Measurements from ENCODE around the gene BACE1. TPM values are rescaled to one million over a fixed set of nuclear protein-coding genes. Genes with fewer than 3 reads are reported as not detected.
"Not testable (repeated sequence)": the region's sequence is repeated elsewhere in the genome, so short reads cannot be mapped to it uniquely, and the experiment has no call there.

The BACE1 gene
- total and polyA plus RNA-seq, 4 donors: 34.8 to 99.5 (median 74.1) TPM

DNA sequence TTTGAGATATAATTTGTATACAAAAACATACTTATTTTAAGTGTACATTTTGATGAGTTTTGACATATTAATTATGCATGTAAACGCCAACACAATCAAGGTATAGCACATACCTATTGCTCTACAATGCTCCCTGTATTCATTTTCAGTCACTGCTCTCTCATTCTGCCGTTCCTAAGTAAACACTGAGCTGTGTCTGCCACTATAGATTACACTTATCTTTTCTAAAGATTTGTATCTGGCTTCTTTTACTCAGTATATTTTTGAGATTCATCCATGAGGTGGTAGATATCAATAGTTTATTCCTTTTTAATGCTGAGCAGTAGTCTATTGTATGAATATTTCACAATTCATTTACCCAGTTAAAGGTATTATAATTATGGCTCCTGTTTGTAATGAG is 50.3 kb downstream of the BACE1 start:
- peaks cover 39% of the 10 kb centered on the region for H3K36me3 ChIP-seq (ENCODE audit: control insufficient read depth, insufficient read depth, low read length)
- no peaks in the 10 kb centered on the region for H3K27me3 ChIP-seq (ENCODE audit: control insufficient read depth, insufficient read depth, low read length)
- H3K27ac ChIP-seq (ENCODE audit: low read depth, low read length): no peak overlapping the region
- H3K4me3 ChIP-seq (ENCODE audit: low read depth, low read length): no peak overlapping the region
- no peaks in the 10 kb centered on the region for H3K9me3 ChIP-seq (ENCODE audit: control insufficient read depth, insufficient read depth, low read length)
- no CpG with 5 or more reads among the region's 2 CpGs for WGBS (ENCODE audit: insufficient coverage)
- H3K4me1 ChIP-seq (ENCODE audit: control insufficient read depth, insufficient read depth, low read length): no peaks in the 10 kb centered on the region
- no peak for DNase-seq (ENCODE audit: low read depth in 4 of 6, low spot score in 6 of 6)

DNA sequence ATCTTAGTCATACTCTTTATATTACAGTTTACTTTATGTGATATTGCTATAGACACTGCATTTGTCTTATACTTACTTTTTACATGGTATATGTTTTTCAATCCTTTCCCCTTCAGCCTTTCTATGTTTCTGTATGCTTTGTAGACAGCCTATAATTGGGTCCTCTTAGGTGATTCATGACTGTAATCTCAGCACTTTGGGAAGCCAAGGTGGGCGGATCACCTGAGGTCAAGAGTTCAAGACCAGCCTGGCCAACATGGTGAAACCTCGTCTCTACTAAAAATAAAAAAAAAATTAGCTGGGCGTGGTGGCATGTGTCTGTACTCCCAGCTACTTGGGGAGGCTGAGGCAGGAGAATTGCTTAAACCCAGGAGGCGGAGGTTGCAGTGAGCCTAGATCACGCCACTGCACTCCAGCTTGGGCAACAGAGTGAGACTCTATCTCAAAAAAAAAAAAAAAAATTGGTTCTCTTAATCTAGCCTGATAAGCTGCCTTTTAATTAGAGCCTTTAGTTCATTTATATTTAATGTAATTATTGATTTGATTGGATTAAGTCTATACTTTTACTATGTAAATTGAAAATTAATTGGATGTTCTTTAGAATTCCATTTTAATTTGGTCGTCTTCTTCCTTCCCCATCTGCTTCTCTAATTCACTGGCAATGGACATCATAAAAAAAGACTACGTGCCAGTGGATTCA is 51.3 kb downstream of the BACE1 start:
- peaks cover 39% of the 10 kb centered on the region for H3K36me3 ChIP-seq (ENCODE audit: control insufficient read depth, insufficient read depth, low read length)
- H3K27ac ChIP-seq (ENCODE audit: low read depth, low read length); H3K4me1 ChIP-seq (ENCODE audit: control insufficient read depth, insufficient read depth, low read length); H3K27me3 ChIP-seq (ENCODE audit: control insufficient read depth, insufficient read depth, low read length); H3K4me3 ChIP-seq (ENCODE audit: low read depth, low read length); DNase-seq (ENCODE audit: low read depth in 4 of 6, low spot score in 6 of 6); H3K9me3 ChIP-seq (ENCODE audit: control insufficient read depth, insufficient read depth, low read length): not testable (repeated sequence)
- WGBS (ENCODE audit: insufficient coverage): 100% methylated on average over 3 of the region's 7 CpGs

DNA sequence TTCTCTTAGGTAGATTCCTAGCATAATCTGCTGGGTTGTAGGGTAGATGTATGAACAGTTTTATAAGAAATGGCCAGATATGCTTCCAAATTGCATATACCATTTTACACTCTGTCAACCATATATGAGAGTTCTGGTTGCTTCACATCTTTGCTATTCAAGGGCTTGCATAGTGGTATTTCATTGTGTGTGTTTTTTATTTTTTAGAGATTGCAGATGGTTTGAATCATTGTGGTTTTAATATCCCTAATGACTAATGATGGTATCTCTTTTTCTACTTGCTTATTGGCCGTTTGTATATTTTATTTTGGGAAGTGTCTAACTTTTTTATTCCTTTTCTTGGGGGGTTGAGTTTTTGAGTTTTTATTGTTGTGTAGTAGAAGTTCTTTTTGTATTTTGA is 56.6 kb downstream of the BACE1 start:
- Histone ChIP-seq H3K27ac (ENCODE audit: low read depth, low read length) (no peak overlapping the region), H3K27me3 (ENCODE audit: control insufficient read depth, insufficient read depth, low read length) (no peaks in the 10 kb centered on the region), H3K4me3 (ENCODE audit: low read depth, low read length) (no peak overlapping the region), H3K9me3 (ENCODE audit: control insufficient read depth, insufficient read depth, low read length) (no peaks in the 10 kb centered on the region), H3K36me3 (ENCODE audit: control insufficient read depth, insufficient read depth, low read length) (peaks cover 44% of the 10 kb centered on the region), H3K4me1 (ENCODE audit: control insufficient read depth, insufficient read depth, low read length) (no peaks in the 10 kb centered on the region)
- no peak for DNase-seq (ENCODE audit: low read depth in 4 of 6, low spot score in 6 of 6)
- no CpG with 5 or more reads among the region's 1 CpG for WGBS (ENCODE audit: insufficient coverage)

DNA sequence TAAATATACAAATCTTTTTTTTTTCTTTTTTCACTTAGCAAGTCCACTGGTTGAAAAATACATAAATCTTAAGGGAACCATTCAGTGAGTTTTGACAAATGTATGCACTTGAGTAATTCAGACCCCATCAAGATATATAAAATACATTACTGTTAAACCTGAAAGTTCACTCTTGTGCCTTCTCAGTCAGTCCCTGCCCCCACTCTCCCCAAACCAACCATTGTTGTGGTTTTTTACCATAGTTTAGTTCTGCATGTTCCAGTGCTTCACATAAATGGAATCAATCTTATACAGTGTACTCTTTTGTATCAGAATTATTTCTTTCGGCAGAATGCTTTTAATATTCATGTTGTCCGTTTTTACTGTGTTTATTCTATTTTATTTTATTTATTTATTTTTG is 57.5 kb downstream of the BACE1 start:
- no peak for DNase-seq (ENCODE audit: low read depth in 4 of 6, low spot score in 6 of 6)
- Histone ChIP-seq H3K4me1 (ENCODE audit: control insufficient read depth, insufficient read depth, low read length) (no peaks in the 10 kb centered on the region), H3K27me3 (ENCODE audit: control insufficient read depth, insufficient read depth, low read length) (no peaks in the 10 kb centered on the region), H3K9me3 (ENCODE audit: control insufficient read depth, insufficient read depth, low read length) (no peaks in the 10 kb centered on the region), H3K36me3 (ENCODE audit: control insufficient read depth, insufficient read depth, low read length) (peaks cover 44% of the 10 kb centered on the region), H3K4me3 (ENCODE audit: low read depth, low read length) (no peak overlapping the region), H3K27ac (ENCODE audit: low read depth, low read length) (no peak overlapping the region)
- no CpG with 5 or more reads among the region's 2 CpGs for WGBS (ENCODE audit: insufficient coverage)

DNA sequence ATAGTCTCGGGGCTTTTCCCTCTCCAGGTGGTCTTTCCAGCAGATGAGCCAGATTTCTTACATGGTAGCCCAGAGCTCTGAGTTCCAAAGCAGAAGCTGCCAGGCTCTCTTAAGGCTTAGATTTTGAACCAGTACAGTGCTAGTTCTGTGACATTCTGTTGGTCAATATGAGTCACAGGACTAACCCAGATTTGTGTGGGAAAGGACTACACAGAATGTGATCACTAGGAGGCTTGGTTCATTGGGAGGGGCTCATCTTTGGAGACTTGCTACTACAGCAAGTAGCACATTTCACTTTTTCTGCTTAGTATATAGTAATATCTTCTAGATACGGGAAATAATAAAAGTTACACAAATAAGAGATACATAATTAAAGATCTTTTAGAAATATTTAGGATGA is 59.5 kb downstream of the BACE1 start:
- Histone ChIP-seq H3K36me3 (ENCODE audit: control insufficient read depth, insufficient read depth, low read length) (peaks cover 34% of the 10 kb centered on the region), H3K4me1 (ENCODE audit: control insufficient read depth, insufficient read depth, low read length) (no peaks in the 10 kb centered on the region), H3K27ac (ENCODE audit: low read depth, low read length) (no peak overlapping the region), H3K9me3 (ENCODE audit: control insufficient read depth, insufficient read depth, low read length) (no peaks in the 10 kb centered on the region), H3K4me3 (ENCODE audit: low read depth, low read length) (no peak overlapping the region), H3K27me3 (ENCODE audit: control insufficient read depth, insufficient read depth, low read length) (no peaks in the 10 kb centered on the region)
- 80% methylated on average over 1 of the region's 2 CpGs for WGBS (ENCODE audit: insufficient coverage)
- DNase-seq (ENCODE audit: low read depth in 4 of 6, low spot score in 6 of 6): no peak

DNA sequence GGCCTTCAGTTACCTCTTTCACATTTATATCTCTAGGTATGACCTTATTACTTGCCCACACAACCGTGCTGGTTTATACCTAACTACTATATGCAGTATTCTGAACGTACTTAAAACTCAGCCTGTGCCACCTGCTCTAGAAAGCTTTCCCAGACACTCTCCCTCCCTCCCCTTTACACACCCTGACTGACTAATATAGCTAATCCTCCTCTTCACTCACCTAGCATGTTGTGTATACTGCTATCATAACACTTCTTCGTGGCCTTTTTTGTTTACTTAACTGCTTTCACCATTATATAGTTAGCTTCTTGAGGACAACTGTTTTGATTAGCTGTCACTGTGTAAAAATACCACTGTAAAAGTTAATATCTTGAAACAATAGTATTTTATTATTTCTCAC is 60.1 kb downstream of the BACE1 start:
- 100% methylated on average over 2 of the region's 3 CpGs for WGBS (ENCODE audit: insufficient coverage)

DNA sequence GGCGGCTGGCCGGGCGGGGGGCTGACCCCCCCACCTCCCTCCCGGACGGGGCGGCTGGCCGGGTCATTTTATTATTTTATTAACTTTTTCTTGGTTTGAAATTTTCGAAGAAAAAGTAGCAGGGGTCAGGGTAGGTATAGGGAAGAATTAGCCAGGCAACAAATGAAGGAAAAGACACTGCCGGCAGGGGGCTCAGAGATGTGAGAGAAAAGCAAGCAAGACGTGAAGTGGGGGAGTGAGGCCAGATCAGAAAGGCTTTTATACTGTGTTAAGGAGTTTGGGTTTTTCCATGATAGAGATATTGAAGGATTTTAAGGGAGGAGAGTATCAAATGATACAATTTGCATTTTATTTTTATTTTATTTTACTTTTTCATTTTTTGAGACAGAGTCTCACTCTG is 64.5 kb downstream of the BACE1 start:
- Histone ChIP-seq H3K27ac (ENCODE audit: low read depth, low read length) (no peak overlapping the region), H3K36me3 (ENCODE audit: control insufficient read depth, insufficient read depth, low read length) (peaks cover 42% of the 10 kb centered on the region), H3K4me3 (ENCODE audit: low read depth, low read length) (no peak overlapping the region), H3K27me3 (ENCODE audit: control insufficient read depth, insufficient read depth, low read length) (no peaks in the 10 kb centered on the region), H3K4me1 (ENCODE audit: control insufficient read depth, insufficient read depth, low read length) (no peaks in the 10 kb centered on the region), H3K9me3 (ENCODE audit: control insufficient read depth, insufficient read depth, low read length) (no peaks in the 10 kb centered on the region)
- WGBS (ENCODE audit: insufficient coverage): 92% methylated on average over 3 of the region's 10 CpGs
- DNase-seq (ENCODE audit: low read depth in 4 of 6, low spot score in 6 of 6): no peak

More for the DNA sequence above, 60.1 kb downstream of the BACE1 start:
- DNase-seq (ENCODE audit: low read depth in 4 of 6, low spot score in 6 of 6): no peak
- Histone ChIP-seq H3K4me3 (ENCODE audit: low read depth, low read length) (no peak overlapping the region), H3K9me3 (ENCODE audit: control insufficient read depth, insufficient read depth, low read length) (no peaks in the 10 kb centered on the region), H3K27ac (ENCODE audit: low read depth, low read length) (no peak overlapping the region), H3K27me3 (ENCODE audit: control insufficient read depth, insufficient read depth, low read length) (no peaks in the 10 kb centered on the region), H3K4me1 (ENCODE audit: control insufficient read depth, insufficient read depth, low read length) (no peaks in the 10 kb centered on the region), H3K36me3 (ENCODE audit: control insufficient read depth, insufficient read depth, low read length) (peaks cover 32% of the 10 kb centered on the region)

DNA sequence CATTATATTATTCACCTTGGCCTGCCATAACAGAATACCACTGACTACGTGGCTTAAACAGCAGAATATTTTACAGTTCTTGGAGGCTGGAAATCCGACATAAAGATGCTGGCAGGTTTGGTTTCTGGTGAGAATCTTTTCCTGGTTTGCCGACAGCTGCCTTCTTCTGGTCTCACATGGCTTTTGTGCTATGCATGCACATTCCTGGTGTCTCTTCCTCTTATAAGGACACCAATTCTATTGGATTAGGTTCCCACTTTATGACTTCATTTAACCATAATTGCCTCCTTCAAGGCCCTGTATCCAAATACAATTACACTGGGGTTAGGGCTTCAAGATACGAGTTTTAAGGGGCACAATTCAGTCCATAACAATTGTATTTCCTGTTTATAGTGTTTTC is 66.5 kb downstream of the BACE1 start:
- Histone ChIP-seq H3K9me3 (ENCODE audit: control insufficient read depth, insufficient read depth, low read length) (no peaks in the 10 kb centered on the region), H3K27me3 (ENCODE audit: control insufficient read depth, insufficient read depth, low read length) (no peaks in the 10 kb centered on the region), H3K4me1 (ENCODE audit: control insufficient read depth, insufficient read depth, low read length) (no peaks in the 10 kb centered on the region), H3K27ac (ENCODE audit: low read depth, low read length) (no peak overlapping the region), H3K4me3 (ENCODE audit: low read depth, low read length) (no peak overlapping the region), H3K36me3 (ENCODE audit: control insufficient read depth, insufficient read depth, low read length) (peaks cover 43% of the 10 kb centered on the region)
- 100% methylated on average over 1 of the region's 4 CpGs for WGBS (ENCODE audit: insufficient coverage)
- DNase-seq (ENCODE audit: low read depth in 4 of 6, low spot score in 6 of 6): no peak

DNA sequence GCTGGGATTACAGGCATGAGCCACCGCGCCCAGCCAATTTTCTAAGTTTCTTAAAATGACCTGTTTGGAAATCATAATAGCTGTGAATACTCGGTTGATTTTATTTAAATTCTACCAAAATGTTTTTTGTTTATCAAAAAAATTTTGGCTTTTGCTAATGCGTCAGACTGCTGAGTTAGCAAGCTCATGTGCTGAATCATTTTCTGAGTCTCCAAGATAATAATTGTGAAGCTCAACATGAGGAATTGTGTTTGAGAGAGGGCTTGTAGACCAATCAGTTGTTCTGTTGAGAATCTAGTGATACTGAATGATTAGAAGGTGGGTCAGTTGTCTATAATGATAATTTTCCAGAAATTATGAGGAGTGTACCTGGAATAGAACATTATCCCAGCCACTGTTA is 67.7 kb downstream of the BACE1 start:
- Histone ChIP-seq H3K4me1 (ENCODE audit: control insufficient read depth, insufficient read depth, low read length) (no peaks in the 10 kb centered on the region), H3K4me3 (ENCODE audit: low read depth, low read length) (no peak overlapping the region), H3K27ac (ENCODE audit: low read depth, low read length) (no peak overlapping the region), H3K27me3 (ENCODE audit: control insufficient read depth, insufficient read depth, low read length) (no peaks in the 10 kb centered on the region), H3K9me3 (ENCODE audit: control insufficient read depth, insufficient read depth, low read length) (no peaks in the 10 kb centered on the region), H3K36me3 (ENCODE audit: control insufficient read depth, insufficient read depth, low read length) (peaks cover 35% of the 10 kb centered on the region)
- DNase-seq (ENCODE audit: low read depth in 4 of 6, low spot score in 6 of 6): no peak
- WGBS (ENCODE audit: insufficient coverage): 97% methylated on average over 3 of the region's 4 CpGs

DNA sequence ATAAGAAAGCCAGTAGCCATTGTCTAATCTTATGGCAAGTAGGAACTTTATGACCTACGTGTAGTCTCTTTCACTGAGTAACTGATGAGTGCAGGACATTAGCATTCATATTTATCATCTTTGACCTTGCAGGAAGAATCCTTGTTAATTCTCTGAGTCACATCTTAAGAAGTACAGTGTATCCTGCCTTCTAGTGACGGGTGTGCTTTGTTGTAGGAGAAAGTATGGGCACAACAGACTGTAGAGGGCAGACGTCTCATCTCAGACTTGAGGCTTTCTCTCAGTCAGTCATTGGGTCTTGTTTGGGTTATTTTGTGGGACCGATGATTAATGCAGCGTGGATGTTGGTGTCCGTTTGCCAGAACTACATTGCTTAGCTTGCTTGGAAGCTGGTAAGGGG is 76.8 kb downstream of the BACE1 start:
- WGBS (ENCODE audit: insufficient coverage): 89% methylated on average over 5 of the region's 6 CpGs
- Histone ChIP-seq H3K27me3 (ENCODE audit: control insufficient read depth, insufficient read depth, low read length) (no peaks in the 10 kb centered on the region), H3K36me3 (ENCODE audit: control insufficient read depth, insufficient read depth, low read length) (peaks cover 28% of the 10 kb centered on the region), H3K4me1 (ENCODE audit: control insufficient read depth, insufficient read depth, low read length) (no peaks in the 10 kb centered on the region), H3K4me3 (ENCODE audit: low read depth, low read length) (no peak overlapping the region), H3K9me3 (ENCODE audit: control insufficient read depth, insufficient read depth, low read length) (no peaks in the 10 kb centered on the region), H3K27ac (ENCODE audit: low read depth, low read length) (no peak overlapping the region)
- DNase-seq (ENCODE audit: low read depth in 4 of 6, low spot score in 6 of 6): no peak

Data from spinal cord (tissue), 10 donors.